BJ (cell line): ENCODE results near the gene GLTPD2. TPM values are rescaled to one million over a fixed set of nuclear protein-coding genes. Genes with fewer than 3 reads are reported as not detected.

ENCODE experiments used
- CTCF ChIA-PET: fragments of 350-600 bp; formaldehyde crosslinking; extraction: SDS; loops from one replicate; lab custom pipeline; 2021; ENCODE audit warnings: antibody characterized with exemption, inconsistent platforms; lab: Yijun Ruan, JAX
- POLR2A ChIA-PET: fragments of 300-600 bp; sonication (Branson Sonifier 250); formaldehyde crosslinking; extraction: SDS; loops from one replicate; lab custom pipeline; 2021; ENCODE audit warnings: antibody characterized with exemption; lab: Charles Lee
- DNase-seq: peaks from one replicate; pipeline ENCODE4 v3.0.0-alpha.2; 2011; ENCODE audit warnings: low read depth
- H3K27me3 ChIP-seq: 2 replicates; pipeline ENCODE4 v1.6.0; 2011; ENCODE audit warnings: low read length; ENCODE audit not compliant: control insufficient read depth, insufficient read depth
- H3K36me3 ChIP-seq: 2 replicates; pipeline ENCODE4 v1.5.1; 2011; ENCODE audit warnings: low read length; ENCODE audit not compliant: control insufficient read depth, insufficient read depth
- H3K4me3 ChIP-seq: 2 replicates; pipeline ENCODE4 v1.5.1; 2011; ENCODE audit warnings: low read depth, mild to moderate bottlenecking, control low read depth, low read length
- polyA plus RNA-seq: library from polyadenylated mRNA; depleted of rRNA; stranded (reverse); fragments of >200 nt; gene quantifications from 2 replicates; pipeline ENCODE4 v1.2.3, GENCODE V29; 2011
- TF ChIP-seq, protein P1 (sequence below): IDR thresholded peaks from 2 replicates; pipeline ENCODE4 v1.5.1; 2011; ENCODE audit warnings: low read depth, mild to moderate bottlenecking, control low read depth, inconsistent platforms, low read length, moderate library complexity; ENCODE audit not compliant: insufficient read depth

GLTPD2 gene
- polyA plus RNA-seq, 1 experiment: not detected

DNA sequence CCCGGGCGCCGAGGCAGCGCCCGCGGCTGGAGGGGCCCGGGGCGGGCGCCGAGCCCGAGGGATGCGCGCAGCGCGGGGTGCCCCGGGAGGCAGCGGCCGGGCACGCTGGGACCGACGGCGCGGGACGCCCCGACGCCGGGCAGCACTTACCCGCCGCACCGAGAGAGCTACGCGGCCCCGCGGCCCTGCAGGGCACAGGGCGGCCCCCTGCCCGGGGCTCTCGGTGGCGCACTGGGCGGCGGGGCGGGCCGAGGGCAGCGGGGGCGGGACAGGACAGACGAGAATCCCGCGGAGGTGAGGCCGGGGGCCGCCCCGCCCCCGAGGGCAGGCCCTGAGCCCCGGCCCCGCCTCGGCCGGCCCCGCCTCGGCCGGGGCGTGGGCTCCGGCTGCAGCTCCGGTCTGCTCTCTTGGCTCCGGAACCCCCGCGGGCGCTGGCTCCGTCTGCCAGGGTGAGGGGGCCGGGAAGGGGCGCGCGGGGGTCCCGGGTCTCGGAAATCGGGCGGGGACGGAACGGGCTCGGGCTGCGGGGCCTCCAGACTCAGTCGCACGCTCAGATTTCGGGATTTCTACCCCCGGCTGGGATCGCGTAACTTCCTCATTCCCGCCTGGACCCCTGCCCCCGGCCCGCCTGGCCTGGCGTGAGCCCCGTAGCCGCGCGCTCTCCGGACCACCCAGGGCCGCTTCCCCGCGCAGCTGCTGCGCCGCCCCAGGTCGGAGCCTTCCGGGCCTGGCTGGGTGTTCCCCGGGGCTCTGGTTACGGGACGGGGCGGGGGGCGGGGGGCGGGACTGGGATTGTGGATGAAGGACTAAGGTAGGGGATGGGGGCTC is 18.2 kb downstream of the GLTPD2 start, which contains the start of gene PLD2:
Gene PLD2, plus strand, starts transcription at position 376 of the 828 bp plus-strand sequence. CDS start 621 bp downstream, outside the sequence.
- H3K4me3 ChIP-seq: peak within 1 kb of the TSS; percentile 87
- peaks cover 11% of the 10 kb centered on the region for H3K36me3 ChIP-seq
- DNase-seq: peak; percentile 25
- TF ChIP-seq, protein P1, sequence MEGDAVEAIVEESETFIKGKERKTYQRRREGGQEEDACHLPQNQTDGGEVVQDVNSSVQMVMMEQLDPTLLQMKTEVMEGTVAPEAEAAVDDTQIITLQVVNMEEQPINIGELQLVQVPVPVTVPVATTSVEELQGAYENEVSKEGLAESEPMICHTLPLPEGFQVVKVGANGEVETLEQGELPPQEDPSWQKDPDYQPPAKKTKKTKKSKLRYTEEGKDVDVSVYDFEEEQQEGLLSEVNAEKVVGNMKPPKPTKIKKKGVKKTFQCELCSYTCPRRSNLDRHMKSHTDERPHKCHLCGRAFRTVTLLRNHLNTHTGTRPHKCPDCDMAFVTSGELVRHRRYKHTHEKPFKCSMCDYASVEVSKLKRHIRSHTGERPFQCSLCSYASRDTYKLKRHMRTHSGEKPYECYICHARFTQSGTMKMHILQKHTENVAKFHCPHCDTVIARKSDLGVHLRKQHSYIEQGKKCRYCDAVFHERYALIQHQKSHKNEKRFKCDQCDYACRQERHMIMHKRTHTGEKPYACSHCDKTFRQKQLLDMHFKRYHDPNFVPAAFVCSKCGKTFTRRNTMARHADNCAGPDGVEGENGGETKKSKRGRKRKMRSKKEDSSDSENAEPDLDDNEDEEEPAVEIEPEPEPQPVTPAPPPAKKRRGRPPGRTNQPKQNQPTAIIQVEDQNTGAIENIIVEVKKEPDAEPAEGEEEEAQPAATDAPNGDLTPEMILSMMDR: no peak
- no peaks in the 10 kb centered on the region for H3K27me3 ChIP-seq
- CTCF ChIA-PET: interaction anchor here (0.9 to 1.7 kb wide), 3 partner anchors 17 to 74 kb away, joined by 3 to 7 read pairs (median 5); no protein-coding TSS in a partner anchor
- POLR2A ChIA-PET: interaction anchor here (0.5 to 1.1 kb wide), 2 partner anchors 17 to 45 kb away, joined by 5 to 7 read pairs; no protein-coding TSS in a partner anchor

DNA sequence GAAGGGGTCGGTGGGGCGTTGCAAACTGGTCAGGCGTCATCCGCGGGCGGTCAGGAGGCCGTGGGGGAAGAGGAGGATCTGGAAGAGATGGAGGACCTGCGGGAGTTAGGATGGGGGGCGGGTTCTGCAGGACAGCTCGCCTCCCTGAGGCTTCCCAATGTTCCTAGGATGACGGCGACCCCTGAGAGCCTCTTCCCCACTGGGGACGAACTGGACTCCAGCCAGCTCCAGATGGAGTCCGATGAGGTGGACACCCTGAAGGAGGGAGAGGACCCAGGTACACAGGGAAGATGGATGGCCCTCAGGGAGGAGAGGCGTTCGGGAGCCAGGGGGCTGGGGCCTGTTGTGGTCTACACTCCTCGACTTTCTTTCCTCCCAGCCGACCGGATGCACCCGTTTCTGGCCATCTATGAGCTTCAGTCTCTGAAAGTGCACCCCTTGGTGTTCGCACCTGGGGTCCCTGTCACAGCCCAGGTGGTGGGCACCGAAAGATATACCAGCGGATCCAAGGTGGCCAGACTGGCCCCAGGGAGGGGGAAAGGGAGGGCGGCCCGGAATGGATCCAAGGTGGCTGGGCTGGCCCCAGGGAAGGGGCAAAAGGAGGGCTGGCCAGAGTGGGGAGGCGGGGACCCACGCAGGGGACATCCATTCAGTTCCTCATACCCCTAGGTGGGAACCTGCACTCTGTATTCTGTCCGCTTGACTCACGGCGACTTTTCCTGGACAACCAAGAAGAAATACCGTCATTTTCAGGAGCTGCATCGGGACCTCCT is 19.0 kb downstream of the GLTPD2 start:
- TF ChIP-seq, protein P1: no peak
- ChIA-PET POLR2A (no interaction called here), CTCF (interaction anchor here (0.9 to 1.7 kb wide), 3 partner anchors 11 to 73 kb away, joined by 3 to 5 read pairs (median 4); no protein-coding TSS in a partner anchor)
- H3K36me3 ChIP-seq: peaks cover 11% of the 10 kb centered on the region
- H3K4me3 ChIP-seq: peak overlapping the region; percentile 87
- no peaks in the 10 kb centered on the region for H3K27me3 ChIP-seq
- no peak for DNase-seq

DNA sequence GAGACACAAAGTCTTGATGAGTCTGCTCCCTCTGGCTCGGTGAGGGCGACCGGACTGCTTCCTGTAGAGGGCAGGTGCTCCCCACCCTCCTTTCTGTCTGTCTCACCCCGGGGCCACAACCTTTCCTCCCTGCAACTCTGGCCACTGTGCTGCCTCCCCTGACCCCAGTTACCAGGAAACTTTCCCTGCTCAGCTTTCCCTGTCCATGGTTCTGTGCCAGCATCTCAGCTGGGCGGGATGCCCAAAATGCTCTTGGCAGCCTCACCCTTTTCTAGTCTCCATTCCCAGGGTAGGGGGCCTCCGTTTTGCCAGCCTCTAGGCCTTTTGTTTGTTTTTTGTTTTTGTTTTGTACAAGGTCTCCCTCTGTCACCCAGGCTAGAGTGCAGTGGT is 19.6 kb downstream of the GLTPD2 start:
- TF ChIP-seq, protein P1: no peak
- ChIA-PET CTCF (interaction anchor here (0.9 to 1.7 kb wide), 2 partner anchors 10 to 18 kb away, joined by 4 to 5 read pairs; no protein-coding TSS in a partner anchor), POLR2A (no interaction called here)
- no peak for DNase-seq
- H3K27me3 ChIP-seq: no peaks in the 10 kb centered on the region
- peaks cover 11% of the 10 kb centered on the region for H3K36me3 ChIP-seq
- H3K4me3 ChIP-seq: no peak overlapping the region

DNA sequence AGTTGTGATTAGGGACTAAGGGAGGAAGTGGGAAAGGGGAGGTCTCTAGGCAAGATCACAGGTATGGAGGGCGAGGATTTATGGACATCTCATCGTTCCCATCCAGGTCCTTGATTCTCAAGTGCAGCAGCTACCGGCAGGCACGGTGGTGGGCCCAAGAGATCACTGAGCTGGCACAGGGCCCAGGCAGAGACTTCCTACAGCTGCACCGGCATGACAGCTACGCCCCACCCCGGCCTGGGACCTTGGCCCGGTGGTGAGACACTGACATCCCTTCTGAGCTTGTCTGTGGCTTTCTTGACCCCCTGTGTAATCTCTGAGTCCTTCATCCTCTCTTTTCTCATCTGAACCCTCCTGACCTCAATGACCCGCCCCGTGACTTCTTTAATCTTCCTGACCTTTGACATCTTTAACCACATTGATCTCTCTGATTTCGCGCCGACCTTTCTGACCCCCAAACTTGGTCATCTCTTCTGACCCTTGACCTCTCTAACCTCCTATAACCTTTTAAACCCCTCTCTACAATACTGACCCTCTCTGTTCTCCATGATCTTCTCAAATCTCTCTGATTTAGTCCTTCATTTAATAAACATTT is 22.0 kb downstream of the GLTPD2 start:
- Histone ChIP-seq H3K4me3 (no peak overlapping the region), H3K36me3 (peaks cover 21% of the 10 kb centered on the region), H3K27me3 (no peaks in the 10 kb centered on the region)
- POLR2A ChIA-PET: no interaction called here
- CTCF ChIA-PET: interaction anchor here (0.9 kb wide), 1 partner anchor 92 kb away, joined by 4 read pairs; the partner anchor contains the start of gene CHRNE
- TF ChIP-seq, protein P1: no peak
- no peak for DNase-seq
